Breast epithelium (tissue), 4 donors: Measurements from ENCODE around the gene KIAA0513. TPM values are rescaled to one million over a fixed set of nuclear protein-coding genes. Genes with fewer than 3 reads are reported as not detected.

Experiments
- DNase-seq, 2 donors: peaks; one replicate each; pipeline ENCODE4 v3.0.0-alpha.2; 2019; ENCODE audit warnings: low spot score in 2 of 2
- H3K27ac ChIP-seq, 2 donors: fragments of 200-600 bp; sonication (generic) in 1 of 2; one replicate each; pipeline ENCODE4 v1.5.1; 2016 to 2019; ENCODE audit warnings: mild to moderate bottlenecking in 1 of 2
- H3K27me3 ChIP-seq, 2 donors: fragments of 200-600 bp; sonication (generic) in 1 of 2; one replicate each; pipeline versions ENCODE4 v1.5.1 to v1.6.0; 2017 to 2019; ENCODE audit warnings: control low read depth in 1 of 2, mild to moderate bottlenecking in 1 of 2
- H3K36me3 ChIP-seq: fragments of 200-600 bp; one replicate; pipeline ENCODE4 v1.5.1; 2019
- H3K4me1 ChIP-seq, 2 donors: fragments of 200-600 bp; sonication (generic); one replicate each; pipeline ENCODE4 v1.5.1; 2016 to 2019; ENCODE audit warnings: control low read depth in 1 of 2
- H3K4me3 ChIP-seq, 3 donors: fragments of 200-600 bp; sonication (generic); 1 replicate in 2 of 3; 2 replicates in 1 of 3; pipeline ENCODE4 v1.5.1; 2016 to 2019; ENCODE audit warnings: mild to moderate bottlenecking in 3 of 3, moderate library complexity in 2 of 3
- H3K9me3 ChIP-seq, 2 donors: fragments of 200-600 bp; sonication (generic) in 1 of 2; one replicate each; pipeline ENCODE4 v1.5.1; 2016 to 2019; ENCODE audit warnings: control low read depth in 1 of 2
- CTCF ChIP-seq, 3 donors: fragments of 450-650 bp; IDR thresholded peaks; one replicate each; pipeline ENCODE4 v1.5.1; 2016 to 2017; ENCODE audit warnings: antibody characterized with exemption in 3 of 3, mild to moderate bottlenecking in 3 of 3, moderate library complexity in 3 of 3
- POLR2A ChIP-seq: fragments of 450-650 bp; IDR thresholded peaks from one replicate; pipeline ENCODE4 v1.6.1; 2016; ENCODE audit warnings: antibody characterized with exemption, mild to moderate bottlenecking, moderate library complexity
- POLR2AphosphoS5 ChIP-seq, 3 donors: sonication (generic); formaldehyde crosslinking; IDR thresholded peaks; one replicate each; pipeline ENCODE4 v1.6.1; 2017; ENCODE audit warnings: antibody characterized with exemption in 3 of 3
- intact Hi-C: fragments of 100-400 bp; cut with DNase I; formaldehyde crosslinking; loops from one replicate; pipeline ENCODE4 v1.15.1; 2023; ENCODE audit warnings: low total_unique reads
- total RNA-seq, 3 donors: library from RNA; depleted of rRNA; stranded (reverse); fragments of >200 nt; gene quantifications; one replicate each; pipeline ENCODE4 v1.1.0, GENCODE V29; 2016

The KIAA0513 gene
- total RNA-seq, 3 donors from 2014 or later, result 7.6 to 16.2 (median 10.8) TPM

DNA sequence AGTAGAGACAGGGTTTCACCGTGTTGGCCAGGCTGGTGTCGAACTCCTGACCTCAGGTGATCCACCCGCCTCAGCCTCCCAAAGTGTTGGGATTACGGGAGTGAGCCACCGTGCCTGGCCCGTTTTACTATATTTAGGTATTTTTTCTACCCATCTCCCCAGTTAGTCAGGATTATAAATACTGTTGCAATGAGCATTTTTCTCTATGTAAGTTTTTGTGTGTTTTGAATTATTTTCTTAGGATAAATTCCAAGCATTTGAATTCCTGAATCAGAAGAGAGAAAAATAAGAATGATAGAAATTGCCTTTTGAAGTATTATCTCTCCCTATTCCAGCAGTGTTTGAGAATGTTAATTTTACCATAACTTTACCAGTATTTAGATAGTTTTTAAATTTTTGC, 36.6 kb downstream of the KIAA0513 start:
- H3K27ac ChIP-seq, result no peak overlapping the region
- intact Hi-C loops, result no loop called here
- H3K36me3 ChIP-seq, result no peaks in the 10 kb centered on the region
- no peaks in the 10 kb centered on the region for H3K4me1 ChIP-seq
- DNase-seq, result no peak
- H3K27me3 ChIP-seq, result no peaks in the 10 kb centered on the region
- no peak overlapping the region for H3K4me3 ChIP-seq
- TF ChIP-seq CTCF (IDR thresholded peaks at IDR 0.05) (no peak), POLR2A (no peak), POLR2AphosphoS5 (IDR thresholded peaks at IDR 0.05) (no peak)
- H3K9me3 ChIP-seq, result no peaks in the 10 kb centered on the region

DNA sequence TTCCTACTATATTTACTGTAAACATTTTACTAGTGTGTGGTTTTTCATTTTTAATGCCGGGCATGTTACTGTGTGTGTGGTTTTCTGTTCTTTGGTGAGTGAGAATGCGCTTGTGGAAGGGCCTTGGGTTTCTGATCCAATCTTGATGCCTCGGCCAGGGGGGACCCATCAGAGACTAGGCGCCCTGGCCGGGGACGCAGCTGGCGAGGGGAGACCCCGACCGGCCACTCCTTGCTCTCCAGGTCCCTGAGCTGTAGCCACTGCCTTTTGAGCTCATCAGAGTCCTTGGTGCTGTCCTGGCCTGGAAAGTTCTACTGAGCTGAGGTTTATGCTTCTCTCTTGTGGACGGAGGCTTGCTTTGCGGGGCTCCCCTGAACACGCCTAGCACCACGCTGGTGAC, 37.5 kb downstream of the KIAA0513 start:
- Histone ChIP-seq H3K9me3 (no peaks in the 10 kb centered on the region), H3K36me3 (no peaks in the 10 kb centered on the region), H3K4me3 (no peak overlapping the region), H3K4me1 (no peaks in the 10 kb centered on the region), H3K27me3 (no peaks in the 10 kb centered on the region), H3K27ac (no peak overlapping the region)
- intact Hi-C loops, result no loop called here
- DNase-seq, result no peak
- TF ChIP-seq POLR2A (no peak), POLR2AphosphoS5 (IDR thresholded peaks at IDR 0.05) (no peak), CTCF (IDR thresholded peaks at IDR 0.05) (no peak)

DNA sequence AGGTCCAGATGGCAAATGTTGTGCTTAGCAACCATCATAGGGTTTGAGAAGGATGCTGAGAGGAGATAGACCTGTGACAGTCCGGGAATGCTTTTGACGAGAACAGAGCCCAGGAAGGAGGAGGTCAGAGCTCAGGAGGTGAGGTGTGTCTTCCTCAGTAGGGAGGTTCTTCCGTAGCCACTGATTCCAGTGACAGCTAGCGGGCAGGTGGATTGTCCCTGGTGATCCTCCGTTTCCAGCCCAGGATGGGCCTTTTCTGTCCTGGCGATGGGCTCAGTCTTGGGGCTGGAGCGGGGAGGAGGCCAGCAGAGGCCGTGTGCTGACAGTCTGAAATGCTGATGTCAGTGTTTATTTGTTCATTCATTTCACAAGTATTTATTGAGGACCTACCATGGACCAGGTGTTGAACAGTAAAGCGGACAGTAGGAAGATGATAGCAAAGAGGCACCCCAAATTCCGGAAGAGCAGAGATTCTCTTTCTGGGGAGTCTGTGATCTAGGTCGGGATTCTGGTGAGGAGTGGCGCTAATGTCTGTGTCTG, 38.8 kb downstream of the KIAA0513 start:
- Histone ChIP-seq H3K4me3 (no peak overlapping the region), H3K27me3 (no peaks in the 10 kb centered on the region), H3K4me1 (no peaks in the 10 kb centered on the region), H3K27ac (no peak overlapping the region), H3K9me3 (no peaks in the 10 kb centered on the region), H3K36me3 (no peaks in the 10 kb centered on the region)
- TF ChIP-seq POLR2AphosphoS5 (IDR thresholded peaks at IDR 0.05) (no peak), CTCF (IDR thresholded peaks at IDR 0.05) (no peak), POLR2A (no peak)
- DNase-seq, result no peak
- intact Hi-C loops, result no loop called here

GRCh38 chr16:85067024-85067423, 39.4 kb downstream of the KIAA0513 start:
- TF ChIP-seq POLR2AphosphoS5 (IDR thresholded peaks at IDR 0.05) (no peak), CTCF (IDR thresholded peaks at IDR 0.05) (no peak), POLR2A (no peak)
- Histone ChIP-seq H3K4me1 (no peaks in the 10 kb centered on the region), H3K4me3 (no peak overlapping the region), H3K27ac (no peak overlapping the region), H3K36me3 (no peaks in the 10 kb centered on the region), H3K27me3 (no peaks in the 10 kb centered on the region), H3K9me3 (no peaks in the 10 kb centered on the region)
- no peak for DNase-seq
- intact Hi-C loops, result no loop called here

DNA sequence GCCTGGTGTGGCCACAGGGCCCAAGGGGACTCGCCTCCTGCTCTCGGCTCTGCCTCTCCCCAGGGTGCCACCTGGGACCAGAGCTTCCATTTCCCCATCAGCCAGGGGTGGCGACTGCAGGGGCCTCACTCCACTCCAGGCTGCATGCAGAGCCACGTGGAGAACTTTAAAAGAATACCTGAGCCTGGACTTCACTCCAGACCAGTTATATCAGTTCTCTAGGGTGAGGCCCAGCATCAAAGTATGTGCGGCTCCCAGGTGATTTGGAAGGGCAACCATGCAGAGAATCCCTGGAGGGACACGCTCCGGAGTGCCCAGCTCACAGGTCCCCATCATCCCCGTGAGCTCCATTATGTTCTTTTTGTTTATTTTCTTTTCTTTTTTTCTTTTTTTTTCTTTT, 39.8 kb downstream of the KIAA0513 start:
- H3K27ac ChIP-seq, result no peak overlapping the region

More for the DNA sequence above, 39.8 kb downstream of the KIAA0513 start:
- Histone ChIP-seq H3K4me1 (no peaks in the 10 kb centered on the region), H3K36me3 (no peaks in the 10 kb centered on the region), H3K9me3 (no peaks in the 10 kb centered on the region), H3K27me3 (no peaks in the 10 kb centered on the region), H3K4me3 (no peak overlapping the region)
- intact Hi-C loops, result no loop called here
- TF ChIP-seq CTCF (IDR thresholded peaks at IDR 0.05), result no peak
- no peak for TF ChIP-seq POLR2A
- TF ChIP-seq POLR2AphosphoS5 (IDR thresholded peaks at IDR 0.05), result no peak
- no peak for DNase-seq
